Activated CD8-positive, alpha-beta memory T cell treated with anti-CD3 and anti-CD28 coated beads, Interleukin-2, amount 50 U/mL, for 24 hours (primary cell): Measurements from ENCODE around the gene SETD7.
A peak's percentile ranks its signal among the peaks of the same experiment; 100 is the strongest.
"Not testable (repeated sequence)": the region's sequence is repeated elsewhere in the genome, so short reads cannot be mapped to it uniquely, and the experiment has no call there.

ENCODE experiments used
- DNase-seq: peaks from one replicate; pipeline ENCODE4 v3.0.0-alpha.2; 2020; ENCODE audit errors: extremely low read depth

Gene SETD7

GRCh38 chr4:139465922-139466321 lies 90.1 kb downstream of the SETD7 start:
- no peak for DNase-seq

- not testable (repeated sequence) for DNase-seq
Observed at GRCh38 chr4:139464512-139464911, 91.5 kb downstream of the SETD7 start.

- DNase-seq, result no peak
Observed at GRCh38 chr4:139461022-139461628, 94.9 kb downstream of the SETD7 start.

GRCh38 chr4:139460565-139460964 lies 95.5 kb downstream of the SETD7 start:
- DNase-seq, result no peak

- no peak for DNase-seq
Observed at GRCh38 chr4:139458999-139459398, 97.0 kb downstream of the SETD7 start.

- DNase-seq, result no peak
Observed at GRCh38 chr4:139458543-139458942, 97.5 kb downstream of the SETD7 start.

- DNase-seq, result no peak
Observed at GRCh38 chr4:139457318-139457717, 98.7 kb downstream of the SETD7 start.

GRCh38 chr4:139455126-139455538 lies 100.9 kb downstream of the SETD7 start:
- no peak for DNase-seq

- DNase-seq, result no peak
Observed at GRCh38 chr4:139454111-139455045, 101.6 kb downstream of the SETD7 start, which contains the start of gene RAB33B. TSS of gene RAB33B (plus strand) at chr4:139454121. CDS start at chr4:139454196, 75 bp downstream.

- peak; percentile 90 for DNase-seq
Observed at GRCh38 chr4:139453371-139454110, 102.5 kb downstream of the SETD7 start.

GRCh38 chr4:139453041-139453370 lies 103.0 kb downstream of the SETD7 start:
- peak; percentile 30 for DNase-seq

- DNase-seq, result no peak
Observed at GRCh38 chr4:139451997-139452396, 104.0 kb downstream of the SETD7 start.

GRCh38 chr4:139450586-139450985 lies 105.4 kb downstream of the SETD7 start:
- DNase-seq, result no peak

GRCh38 chr4:139447078-139447477 lies 108.9 kb downstream of the SETD7 start:
- not testable (repeated sequence) for DNase-seq
